Hematopoietic multipotent progenitor cell treated with erythropoietin and hydrocortisone succinate and interleukin-3 and kit ligand, for 17 days (in vitro differentiated cells): Measurements from ENCODE around the gene PCNT.
"Not testable (repeated sequence)": the region's sequence is repeated elsewhere in the genome, so short reads cannot be mapped to it uniquely, and the experiment has no call there.

Source experiments
- DNase-seq: peaks from one replicate; pipeline ENCODE4 v3.0.0-alpha.2; 2015; ENCODE audit warnings: low spot score

PCNT gene

GRCh38 chr21:46304955-46305354 lies 19.0 kb upstream of the PCNT start:
- DNase-seq: peak; percentile 77

- peak; percentile 67 for DNase-seq
These were observed 16.3 kb upstream of the PCNT start for GRCh38 chr21:46307625-46308024.

- no peak for DNase-seq
These were observed 15.5 kb upstream of the PCNT start for GRCh38 chr21:46308431-46308830.

- not testable (repeated sequence) for DNase-seq
These were observed 13.7 kb upstream of the PCNT start for GRCh38 chr21:46310260-46310659.

GRCh38 chr21:46311568-46311967 lies 12.4 kb upstream of the PCNT start:
- no peak for DNase-seq

DNA sequence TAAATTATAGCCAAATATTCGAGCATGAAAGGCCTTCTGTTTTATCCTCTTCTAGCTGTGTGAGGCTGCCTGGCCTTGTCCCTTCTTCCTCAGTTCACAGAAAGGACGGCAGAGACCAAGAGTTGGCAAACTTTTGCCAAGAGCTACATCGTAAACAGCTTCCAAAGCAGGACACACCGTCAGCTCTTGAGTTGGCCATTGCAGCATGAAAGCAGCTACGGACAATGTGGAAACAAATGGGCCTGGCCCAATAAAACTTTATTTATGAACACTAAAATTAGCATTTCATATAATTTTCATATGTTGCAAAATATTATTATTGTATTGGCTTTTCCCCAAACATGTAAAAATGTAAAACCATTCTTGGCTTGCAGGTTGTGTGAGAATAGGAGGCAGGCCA lies 11.0 kb upstream of the PCNT start:
- no peak for DNase-seq

- DNase-seq: no peak
These were observed 9.4 kb upstream of the PCNT start for GRCh38 chr21:46314441-46315020.

DNA sequence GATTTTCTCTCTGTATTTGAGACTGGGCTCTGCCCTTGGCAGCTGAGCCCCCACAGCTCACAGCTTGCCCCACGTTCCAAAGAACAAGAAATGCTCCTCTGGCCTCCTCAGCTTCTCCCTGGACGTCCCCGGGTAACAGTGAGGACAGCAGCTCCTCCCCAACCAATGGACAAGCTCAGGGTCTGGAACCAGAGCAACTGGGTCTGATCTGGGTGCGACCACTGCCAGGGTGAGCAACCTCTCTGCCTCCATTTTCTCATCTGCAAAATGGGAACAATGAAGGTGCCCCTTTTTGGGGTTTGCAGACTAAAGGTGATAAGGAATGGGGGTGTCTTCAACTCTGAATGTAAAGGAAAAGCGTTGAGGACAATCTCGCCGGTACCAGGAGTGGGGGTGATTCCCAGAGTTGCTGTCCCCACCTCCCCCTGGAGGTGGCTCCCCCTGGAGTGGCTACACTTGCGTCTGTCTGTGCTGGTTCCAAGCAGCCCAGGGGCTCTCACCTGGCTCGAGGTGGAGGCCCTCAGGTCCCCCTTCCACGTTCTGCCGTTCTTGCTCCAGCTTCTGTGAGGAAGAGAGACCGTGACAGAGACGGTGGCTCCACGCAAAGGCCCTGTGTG lies 7.1 kb upstream of the PCNT start:
- no peak for DNase-seq

- DNase-seq: peak; percentile 59
These were observed 6.1 kb upstream of the PCNT start for GRCh38 chr21:46317710-46318463.

GRCh38 chr21:46318464-46318845 lies 5.5 kb upstream of the PCNT start:
- no peak for DNase-seq

- peak; percentile 91 for DNase-seq
These were observed 4.8 kb upstream of the PCNT start for GRCh38 chr21:46319186-46319585.

- peak; percentile 93 for DNase-seq
These were observed 3.6 kb upstream of the PCNT start for GRCh38 chr21:46320331-46320801.

GRCh38 chr21:46322351-46323226 lies 1.4 kb upstream of the PCNT start:
- DNase-seq: peak; percentile 59

GRCh38 chr21:46323227-46323709 lies 688 bp upstream of the PCNT start:
- no peak for DNase-seq

DNA sequence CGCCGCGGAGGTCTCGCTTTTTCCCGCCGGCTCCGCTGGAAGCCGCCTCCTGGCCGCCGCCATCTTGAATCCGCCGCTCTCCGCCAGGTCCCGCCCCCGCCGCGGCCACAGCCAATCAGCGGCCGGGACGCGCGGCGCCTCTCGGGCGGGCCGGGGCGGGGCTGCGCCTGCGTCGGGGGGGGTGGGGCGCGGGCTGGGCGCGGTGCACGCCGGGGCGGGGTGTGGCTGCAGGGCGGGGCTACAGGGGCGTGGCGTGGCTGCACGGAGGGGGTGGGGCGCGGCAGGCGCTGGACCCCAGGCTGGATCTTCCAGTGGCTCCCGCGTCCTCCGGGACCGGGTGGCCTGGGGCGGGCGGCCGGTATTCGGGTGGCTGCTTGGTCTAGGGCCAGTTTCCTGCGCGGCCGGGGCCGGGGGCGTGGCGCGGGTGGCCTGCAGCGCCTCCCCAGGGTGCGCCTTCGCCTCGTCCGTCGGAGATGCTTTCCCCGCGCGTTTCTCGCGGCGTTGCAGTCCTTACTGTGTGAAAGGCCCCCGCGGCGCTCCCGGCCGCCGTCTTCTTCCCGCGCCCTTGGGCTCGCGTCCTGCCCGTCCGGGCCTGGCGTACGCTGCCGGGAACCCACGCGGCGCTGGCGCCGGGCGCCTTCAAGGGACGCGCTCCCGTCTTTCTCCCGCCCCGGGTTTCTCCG lies 575 bp downstream of the PCNT start:
- DNase-seq: peak; percentile 92

DNA sequence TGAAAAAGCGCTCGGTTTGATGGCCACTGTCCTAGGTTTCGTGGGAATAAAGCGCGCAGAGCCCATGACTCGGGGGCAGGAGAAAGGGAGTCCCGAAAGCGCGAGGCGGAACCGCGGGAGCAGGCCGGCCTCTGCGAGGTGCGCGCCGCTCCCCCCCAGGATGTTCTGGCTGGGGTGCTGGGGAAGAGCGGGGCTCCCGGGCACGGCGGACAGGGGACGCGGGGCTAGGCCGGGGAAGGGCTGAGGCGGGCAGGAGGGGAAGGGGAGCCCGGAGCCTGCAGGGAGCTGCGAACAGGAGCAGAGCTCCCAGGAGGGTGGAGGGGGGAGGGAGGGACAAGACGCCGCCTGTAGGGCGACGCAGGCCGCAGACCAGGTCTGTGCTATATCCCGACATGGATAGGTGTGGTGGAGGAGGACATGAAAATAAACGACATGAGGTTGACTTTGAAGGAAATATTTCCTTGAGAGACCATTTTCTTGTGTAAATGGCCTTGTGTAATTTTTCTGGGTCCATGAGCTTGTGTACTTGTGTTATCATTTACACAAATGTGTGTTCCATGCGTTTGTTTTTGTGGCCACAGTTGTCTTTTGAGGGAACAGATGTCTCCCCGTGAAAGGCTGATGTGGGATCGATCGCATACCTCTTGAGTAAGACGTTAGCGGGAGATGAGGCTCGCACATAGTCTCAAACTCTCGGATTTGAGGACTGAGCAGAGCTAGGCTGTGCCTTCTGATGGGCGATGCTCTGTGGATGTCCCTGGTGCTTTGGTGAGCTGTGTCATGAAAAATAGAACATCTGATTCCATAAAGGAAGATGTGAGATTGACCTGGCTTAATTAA lies 1.3 kb downstream of the PCNT start:
- peak; percentile 68 for DNase-seq

DNA sequence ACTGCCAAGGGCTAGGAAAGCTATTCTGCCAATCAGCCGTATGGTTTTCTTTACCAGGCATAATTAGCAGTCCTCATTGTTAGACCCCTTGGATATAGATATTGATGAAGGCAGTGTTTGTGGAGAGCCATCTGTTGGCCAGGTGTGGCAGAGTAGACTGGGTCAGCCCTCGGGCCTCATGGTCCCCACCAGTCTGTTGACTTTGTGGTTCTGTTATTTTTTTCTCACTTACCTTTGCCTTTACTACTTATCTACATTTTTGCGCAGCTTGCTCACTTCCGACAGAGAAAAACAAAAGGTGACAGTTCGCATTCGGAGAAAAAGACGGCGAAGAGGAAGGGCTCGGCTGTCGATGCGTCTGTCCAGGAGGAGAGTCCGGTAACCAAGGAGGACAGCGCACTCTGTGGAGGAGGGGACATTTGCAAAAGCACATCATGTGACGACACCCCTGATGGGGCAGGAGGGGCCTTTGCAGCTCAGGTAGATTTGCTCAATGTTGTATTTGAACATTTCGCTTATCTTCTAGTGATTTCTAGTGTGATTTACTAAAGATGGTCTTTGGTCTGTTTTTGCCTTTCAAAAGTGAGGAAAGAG lies 2.3 kb downstream of the PCNT start:
- no peak for DNase-seq

GRCh38 chr21:46327711-46328110 lies 3.8 kb downstream of the PCNT start:
- no peak for DNase-seq

GRCh38 chr21:46328151-46328550 lies 4.2 kb downstream of the PCNT start:
- no peak for DNase-seq

DNA sequence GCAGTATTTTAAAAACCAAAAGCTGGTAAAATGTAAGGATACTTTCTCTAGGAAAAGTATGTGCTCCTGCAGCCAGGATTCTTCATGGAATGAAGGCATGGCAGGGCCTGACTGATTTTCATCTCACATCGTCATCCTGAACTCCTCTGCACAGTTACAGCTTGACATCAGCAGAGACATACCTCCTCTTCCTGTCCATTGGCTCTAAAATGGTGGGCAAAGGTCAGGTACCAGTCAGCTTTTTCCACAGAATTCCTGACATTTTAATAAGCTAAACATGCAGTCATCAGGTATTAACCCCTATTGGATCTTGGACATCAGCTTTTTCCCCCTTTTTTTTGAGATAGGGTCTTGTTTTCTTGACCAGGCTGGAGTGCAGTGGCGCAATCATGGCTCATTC lies 5.8 kb downstream of the PCNT start:
- no peak for DNase-seq
